HG03521 (cell line): ENCODE results near the gene PIGB.
"Not testable (repeated sequence)": the region's sequence is repeated elsewhere in the genome, so short reads cannot be mapped to it uniquely, and the experiment has no call there.

Experiments used
- ATAC-seq: cut with Tn5 transposase; IDR thresholded peaks from one replicate; pipeline ENCODE4 v1.9.1; 2021; ENCODE audit warnings: mild to moderate bottlenecking, moderate library complexity; ENCODE audit not compliant: unreplicated experiment

The PIGB gene

DNA sequence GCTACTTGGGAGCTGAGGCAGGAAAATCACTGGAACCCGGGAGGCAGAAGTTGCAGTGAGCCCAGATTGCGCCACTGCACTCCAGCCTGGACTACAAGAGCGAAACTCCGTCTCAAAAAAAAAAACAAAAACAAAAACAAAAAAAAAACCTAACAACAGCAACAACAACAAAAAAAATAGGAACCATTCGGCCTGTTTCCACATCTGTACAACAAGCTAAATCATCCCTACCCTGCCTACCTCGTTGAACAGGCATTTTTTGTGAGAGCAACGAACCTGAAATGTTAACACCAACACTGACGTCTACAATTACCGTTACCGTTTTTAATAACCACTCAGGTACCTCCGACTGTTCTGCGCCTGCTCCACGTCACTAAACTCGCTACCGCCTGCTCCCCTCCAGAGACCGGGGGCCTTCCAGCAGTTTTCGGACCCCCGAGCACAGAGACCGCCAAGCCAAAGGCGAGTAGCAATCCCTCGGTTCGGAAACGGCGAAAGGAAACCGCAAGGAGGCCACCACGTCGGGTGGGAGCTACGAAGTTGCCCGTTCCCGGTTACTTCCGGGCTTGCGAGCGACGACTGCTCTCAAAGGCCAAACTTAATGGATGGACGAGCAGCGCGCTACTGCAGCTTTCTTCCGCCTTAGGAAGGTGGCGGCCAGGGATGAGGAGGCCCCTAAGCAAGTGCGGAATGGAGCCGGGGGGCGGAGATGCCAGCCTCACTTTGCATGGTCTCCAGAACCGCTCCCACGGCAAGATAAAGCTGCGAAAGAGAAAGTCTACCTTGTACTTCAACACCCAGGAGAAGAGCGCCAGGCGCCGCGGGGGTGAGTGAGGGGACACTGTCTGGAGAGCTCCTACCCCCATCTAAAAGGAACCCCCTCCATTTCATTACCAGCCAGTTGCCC, at the start of gene PIGB, which contains the start of gene PIGBOS1:
PIGB (plus strand) TSS at position 635 of the 907 bp plus-strand sequence; CDS start at position 664, 29 bp downstream.
PIGBOS1 (minus strand) TSS at position 536 of the 907 bp plus-strand sequence. CDS start 1,331 bp downstream, outside the sequence.
- peak; percentile 88 for ATAC-seq

DNA sequence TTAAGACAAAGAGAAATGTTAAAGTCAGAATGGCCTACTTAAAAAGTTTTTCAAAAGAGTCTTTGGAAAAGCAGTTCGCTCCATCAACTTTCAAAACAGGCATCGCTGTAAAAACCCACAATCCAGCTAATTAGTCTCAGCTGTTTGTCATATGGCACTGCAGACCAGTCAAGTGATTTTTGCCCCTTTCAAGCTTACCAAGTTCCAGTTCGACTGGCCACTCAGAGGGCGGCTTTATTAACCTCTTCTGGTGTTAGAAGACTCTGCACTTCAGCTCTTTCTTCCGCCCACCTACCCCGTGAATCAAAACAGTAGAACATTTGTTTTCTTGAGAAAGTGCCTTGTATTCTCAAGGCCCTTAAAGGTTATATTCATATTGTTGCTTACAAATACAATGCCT, 48.7 kb upstream of the PIGB start:
- ATAC-seq, result no peak

DNA sequence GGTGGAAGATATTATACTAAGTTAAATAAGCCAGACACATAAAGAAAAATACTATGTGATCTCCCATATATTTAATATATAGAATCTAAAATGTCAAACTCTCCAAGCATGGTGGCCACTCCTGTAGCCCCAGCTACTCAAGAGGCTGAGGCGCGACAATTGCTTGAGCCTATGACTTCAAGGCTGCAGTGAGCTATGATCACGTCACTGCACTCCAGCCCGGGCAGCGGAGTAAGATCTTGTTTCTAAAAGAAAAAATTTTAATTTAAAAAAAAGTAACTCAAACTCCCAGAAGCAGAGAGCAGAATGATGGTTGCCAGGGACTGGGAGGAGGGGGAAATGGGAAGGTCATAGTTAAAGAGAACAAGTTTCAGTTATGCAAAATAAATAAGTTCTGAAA, 42.7 kb upstream of the PIGB start:
- ATAC-seq, result no peak

DNA sequence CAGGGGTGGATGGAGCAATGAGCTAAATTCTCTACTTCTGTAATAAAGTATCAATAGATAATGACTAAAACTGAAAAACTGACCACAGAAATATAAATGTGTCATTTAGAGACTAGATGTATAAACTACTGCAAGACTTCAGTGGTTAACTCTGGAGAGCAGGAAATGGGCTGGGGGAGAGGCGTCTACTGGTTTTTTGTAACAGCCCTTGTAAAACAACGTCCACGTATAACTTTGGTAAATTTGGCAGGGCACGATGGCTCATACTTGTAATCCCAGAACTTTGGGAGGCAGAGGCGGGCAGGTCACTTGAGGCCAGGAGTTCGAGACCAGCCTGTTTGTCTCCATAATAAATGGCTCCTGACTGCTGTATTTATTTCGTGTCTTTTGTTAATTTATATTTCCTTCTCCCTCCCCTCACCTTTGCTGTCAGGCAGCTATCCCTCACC, 41.9 kb upstream of the PIGB start:
- peak; percentile 50 for ATAC-seq

DNA sequence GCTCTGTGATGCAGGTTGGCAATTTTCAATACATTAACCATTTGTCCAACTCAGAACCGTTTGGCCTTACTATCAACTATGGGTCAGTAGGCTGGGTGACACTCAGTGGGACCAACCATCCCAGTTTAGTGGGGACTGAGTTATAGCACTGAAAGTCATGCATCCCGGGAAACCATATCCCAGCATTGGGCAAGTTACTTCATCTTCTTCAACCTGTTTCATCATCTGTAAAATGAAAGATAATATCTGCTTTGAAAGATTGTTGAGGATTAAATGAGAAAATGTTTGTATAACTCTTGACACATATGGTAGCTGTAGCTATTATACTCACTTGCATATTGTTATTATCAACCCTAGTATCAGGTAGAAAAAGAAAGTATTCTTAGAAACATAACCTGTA, 41.3 kb upstream of the PIGB start:
- ATAC-seq, result no peak

DNA sequence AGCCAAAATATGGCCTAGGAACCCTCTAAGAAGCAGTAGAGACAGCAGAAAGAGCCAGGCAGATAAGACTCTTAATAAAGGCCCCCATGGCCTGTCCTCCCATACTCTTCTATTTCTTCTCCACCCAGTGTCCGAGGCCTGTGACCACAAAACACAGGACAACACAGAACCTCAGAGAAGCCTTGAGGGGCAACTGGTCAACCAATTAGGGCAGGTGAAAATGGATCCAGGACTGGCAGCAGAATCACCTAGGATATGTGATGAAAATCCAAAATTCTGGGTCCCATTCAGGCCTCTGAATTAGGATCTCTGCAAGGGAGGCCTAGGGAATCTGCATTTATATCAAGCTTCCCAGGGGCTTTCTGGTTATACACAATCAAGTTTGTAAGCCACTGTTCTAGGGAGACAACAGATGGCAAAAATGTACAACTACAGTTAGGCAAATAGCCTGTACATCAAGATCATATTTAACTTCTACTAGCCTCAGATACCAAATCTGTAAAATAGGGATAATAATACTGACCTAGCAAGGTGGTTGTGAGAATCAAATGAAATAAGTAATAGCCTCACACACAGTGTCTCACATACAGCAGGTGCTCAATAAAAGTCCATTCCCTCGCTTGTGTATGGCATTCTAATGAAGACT, 39.8 kb upstream of the PIGB start:
- no peak for ATAC-seq

DNA sequence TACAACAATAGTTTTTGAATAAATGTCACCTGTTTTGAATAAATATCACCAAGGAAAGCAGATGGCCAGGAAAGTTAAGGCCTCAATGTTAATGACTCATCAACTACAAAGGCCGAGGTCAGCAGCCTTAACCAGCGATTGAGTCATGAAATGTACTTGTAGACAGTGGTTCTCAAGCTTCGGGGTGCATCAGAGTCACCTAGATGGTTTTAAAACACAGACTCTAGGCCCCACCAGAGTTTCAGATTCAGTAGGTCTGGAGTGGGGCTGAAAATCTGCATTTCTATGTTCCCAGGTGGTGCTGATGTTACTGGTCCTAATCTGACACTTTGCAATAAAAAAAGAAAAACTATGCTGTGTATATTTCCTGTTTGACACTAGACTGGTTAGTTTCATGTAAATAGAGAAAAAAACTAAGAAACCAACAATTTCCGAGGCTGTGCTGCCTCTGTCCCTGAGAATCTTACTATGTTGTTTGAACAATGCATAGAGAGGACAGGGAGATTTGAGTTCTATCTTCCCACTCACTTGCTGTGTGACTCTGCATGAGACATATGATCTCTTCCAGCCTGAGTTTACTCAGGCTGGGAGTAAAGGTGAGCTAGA, 39.2 kb upstream of the PIGB start:
- peak; percentile 75 for ATAC-seq

DNA sequence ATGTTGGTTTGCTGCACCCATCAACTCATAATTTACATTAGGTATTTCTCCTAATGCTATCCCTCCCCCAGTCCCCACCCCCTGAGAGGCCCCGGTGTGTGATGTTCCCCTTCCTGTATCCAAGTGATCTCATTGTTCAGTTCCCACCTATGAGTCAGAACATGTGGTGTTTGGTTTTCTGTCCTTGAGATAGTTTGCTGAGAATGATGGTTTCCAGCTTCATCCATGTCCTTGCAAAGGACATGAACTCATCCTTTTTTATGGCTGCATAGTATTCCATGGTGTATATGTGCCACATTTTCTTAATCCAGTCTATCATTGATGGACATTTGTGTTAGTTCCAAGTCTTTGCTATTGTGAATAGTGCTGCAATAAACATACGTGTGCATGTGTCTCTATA, 38.4 kb upstream of the PIGB start:
- ATAC-seq, result not testable (repeated sequence)

DNA sequence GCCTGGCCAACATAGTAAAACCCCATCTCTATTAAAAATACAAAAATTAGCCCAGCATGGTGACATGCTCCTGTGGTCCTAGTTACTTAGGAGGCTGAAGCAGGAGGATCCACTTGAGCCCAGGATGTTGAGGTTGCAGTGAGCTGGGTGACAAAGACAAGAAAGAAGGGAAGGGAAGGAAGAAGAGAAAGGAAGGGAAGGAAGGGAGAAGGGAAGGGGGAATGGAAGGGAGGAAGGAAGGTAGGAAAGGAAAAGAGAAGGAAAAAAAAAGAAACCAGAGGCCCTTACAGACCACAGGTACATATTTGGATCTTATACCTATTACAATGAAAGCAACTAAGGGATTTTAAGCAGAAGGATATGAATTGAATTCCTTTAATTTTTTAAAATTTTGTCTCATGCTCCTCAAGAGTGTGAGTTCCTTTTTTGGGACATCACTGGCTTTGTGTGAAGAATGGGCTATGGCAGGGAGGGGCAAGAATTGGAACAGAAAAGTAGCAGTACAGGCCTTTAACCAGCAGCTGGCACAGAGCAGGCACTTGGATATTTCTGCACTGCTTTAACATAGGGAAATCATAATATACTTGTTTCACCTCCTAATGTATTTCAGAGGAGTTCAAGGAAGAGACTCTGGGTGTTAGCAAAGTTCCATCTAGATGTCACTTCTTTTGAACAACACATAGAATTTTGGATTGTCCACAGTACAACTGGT, 37.3 kb upstream of the PIGB start:
- ATAC-seq, result no peak

DNA sequence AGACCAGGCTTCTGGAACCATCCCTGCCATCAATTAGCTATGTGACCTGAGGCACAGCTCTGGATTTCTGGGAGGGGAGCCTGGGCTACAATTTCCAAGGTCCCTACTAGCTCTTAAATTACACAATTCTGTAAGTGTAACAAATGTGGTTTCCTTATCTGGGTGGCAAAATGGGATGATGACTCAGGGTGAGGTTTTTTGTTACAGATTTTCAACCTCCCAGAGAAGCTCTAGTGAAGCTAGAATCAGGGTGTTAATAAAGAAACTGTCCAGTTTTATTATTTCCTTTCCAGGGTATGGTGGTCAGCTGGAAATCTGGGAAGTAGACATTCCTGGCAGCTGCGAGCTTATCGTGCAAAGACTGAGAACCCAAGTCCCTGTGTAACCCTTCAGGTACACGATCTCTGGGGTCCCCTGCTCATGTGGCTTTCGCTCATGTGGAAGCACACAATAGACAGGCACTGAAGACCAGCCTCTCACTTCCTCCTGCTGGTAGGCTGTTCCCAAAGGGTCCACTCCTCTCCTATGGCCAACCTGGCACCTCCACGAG, 36.7 kb upstream of the PIGB start:
- ATAC-seq, result no peak

DNA sequence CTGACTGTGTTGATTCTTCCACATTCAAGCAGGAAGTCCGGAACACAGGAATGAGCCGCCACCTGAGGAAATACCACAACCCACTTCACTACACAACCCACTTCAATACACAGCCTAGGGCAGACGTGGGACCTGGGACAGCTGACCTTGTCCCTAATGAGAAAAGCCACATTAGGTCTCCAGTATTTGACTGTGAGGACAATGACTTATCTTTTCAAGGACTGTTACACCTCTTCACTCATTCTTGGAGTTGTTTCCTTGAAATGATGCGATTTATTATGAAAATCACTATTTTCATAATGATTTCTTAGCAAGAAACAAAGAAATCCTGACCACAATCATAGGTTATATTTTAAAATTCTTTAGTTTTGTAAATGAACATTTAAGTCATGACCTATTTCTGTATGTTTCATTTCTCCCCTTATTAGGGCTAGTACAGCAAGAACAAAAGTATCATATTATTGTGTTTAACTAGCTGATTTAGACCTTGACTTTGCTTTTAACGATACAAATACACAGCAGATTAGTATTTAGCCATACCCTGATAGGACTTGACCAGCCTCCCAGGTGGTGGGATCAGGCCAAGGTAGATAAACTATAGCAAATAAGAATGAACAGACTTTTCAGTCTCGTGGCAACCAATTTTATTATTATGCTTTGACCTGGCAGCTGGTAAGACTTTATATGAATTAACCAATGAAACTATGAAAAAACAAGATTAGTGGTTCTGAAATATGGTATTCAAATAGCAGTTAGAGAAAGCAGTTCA, 35.5 kb upstream of the PIGB start:
- ATAC-seq, result no peak

DNA sequence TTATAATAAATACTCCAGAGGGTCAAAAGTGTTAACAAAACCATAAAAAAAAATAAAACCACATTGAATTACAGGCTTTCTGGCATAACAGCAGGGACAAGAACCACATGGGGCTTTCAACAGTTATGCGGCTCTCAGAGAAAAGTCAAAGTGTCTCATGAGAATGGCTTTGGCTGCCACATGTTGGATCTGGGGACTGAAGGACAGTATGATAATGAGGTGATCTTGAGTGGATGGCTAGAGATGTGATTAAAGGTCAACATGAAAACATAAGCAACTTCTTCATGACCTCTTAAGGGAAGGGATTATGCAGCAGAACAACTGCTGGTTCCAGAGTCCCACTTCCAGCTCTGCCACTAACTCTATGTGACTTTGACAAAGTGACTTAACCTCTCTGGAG, 34.6 kb upstream of the PIGB start:
- no peak for ATAC-seq

DNA sequence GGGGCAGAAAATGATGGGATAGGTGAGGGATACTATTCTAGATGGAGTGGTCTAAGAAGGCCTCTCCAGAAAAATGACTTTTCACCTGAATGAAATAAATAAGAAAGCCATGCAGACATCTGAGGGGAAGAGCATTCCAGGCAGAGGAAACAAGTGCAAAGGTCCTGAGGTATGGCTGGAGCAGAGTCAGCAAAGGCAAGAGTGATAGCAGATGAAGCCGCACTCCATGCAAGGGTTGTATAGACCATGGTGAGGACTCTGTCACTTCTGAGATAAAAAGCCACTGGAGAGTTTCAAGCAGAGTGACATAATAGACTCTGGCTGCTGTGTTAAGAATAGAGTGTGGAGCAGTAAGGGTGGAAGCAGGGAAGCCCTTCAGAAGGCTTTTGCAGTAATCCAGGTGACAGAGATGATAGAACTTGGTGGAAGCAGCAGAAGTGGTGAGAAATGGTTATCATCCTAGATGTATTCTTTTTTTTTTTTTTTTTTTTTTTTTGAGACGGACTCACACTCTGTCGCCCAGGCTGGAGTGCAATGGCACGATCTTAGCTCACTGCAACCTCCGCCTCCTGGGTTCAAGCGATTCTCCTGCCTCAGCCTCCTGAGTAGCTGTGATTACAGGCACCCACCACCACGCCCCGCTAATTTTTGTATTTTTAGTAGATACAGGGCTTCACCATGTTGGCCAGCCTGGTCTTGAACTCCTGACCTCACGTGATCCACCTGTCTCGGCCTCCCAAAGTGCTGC, 32.4 kb upstream of the PIGB start:
- ATAC-seq, result not testable (repeated sequence)

DNA sequence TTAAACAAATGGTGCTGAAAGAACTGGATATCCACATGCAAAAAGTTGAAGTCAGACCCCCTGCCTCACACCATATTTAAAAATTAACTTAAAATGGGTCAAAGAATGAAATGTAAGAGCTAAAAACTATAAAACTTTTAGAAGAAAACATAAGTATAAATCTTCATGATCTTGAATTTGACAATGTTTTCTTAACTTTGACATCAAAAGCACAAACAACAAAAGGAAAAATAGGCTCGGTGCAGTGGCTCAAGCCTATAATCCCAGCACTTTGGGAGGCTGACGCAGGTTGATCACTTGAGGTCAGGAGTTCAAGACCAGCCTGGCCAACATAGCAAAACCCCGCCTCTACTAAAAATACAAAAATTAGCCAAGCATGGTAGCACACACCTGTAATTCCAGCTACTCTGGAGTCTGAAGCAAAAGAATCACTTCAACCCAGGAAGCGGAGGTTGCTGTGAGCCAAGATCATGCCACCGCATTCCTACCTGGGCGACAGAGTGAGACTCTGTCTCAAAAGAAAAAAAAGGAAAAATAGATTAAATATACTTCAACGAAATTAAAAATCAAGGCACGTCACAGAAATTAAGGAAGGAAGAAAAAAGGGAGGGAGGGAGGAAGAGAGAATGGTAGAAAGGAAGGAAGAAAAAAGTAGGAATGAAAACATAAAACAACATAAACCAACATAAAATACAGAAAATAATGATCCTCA, 30.9 kb upstream of the PIGB start:
- no peak for ATAC-seq

DNA sequence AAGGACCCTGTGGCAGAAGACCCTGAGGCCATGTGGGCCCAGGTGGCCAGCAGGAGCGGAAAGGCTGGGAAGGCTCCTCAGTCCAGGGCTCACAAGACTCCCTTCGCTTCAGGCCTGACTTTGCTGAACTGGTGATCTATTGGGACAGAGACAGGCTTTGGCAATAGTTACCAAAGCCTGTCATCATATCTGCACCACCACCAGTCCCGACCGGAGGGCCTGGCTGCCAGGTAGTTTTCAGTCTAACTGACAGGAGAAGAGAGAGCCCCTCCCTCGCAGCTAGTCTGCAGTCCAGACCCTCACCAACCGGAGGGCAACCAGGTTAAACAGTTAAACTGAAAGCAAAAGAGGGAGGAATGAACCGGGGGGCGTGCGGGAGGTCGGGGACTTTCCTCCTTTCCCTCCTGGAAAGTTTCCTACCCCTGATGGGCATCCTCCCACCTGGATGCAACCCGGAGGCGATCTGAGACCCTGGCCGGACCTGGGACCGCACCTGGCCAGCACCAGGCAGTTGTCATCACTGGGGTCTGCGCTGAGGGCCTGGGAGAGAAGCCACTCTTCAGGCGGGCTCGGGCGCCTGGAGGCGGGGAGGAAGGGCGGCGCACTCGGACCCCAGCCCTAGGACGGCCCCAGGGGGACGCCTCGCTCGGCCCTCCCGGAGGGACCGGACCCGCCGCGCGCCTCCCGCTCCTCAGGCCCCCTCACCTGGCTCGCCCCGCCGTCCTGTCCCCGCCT, 29.8 kb upstream of the PIGB start:
- ATAC-seq, result peak; percentile 27

DNA sequence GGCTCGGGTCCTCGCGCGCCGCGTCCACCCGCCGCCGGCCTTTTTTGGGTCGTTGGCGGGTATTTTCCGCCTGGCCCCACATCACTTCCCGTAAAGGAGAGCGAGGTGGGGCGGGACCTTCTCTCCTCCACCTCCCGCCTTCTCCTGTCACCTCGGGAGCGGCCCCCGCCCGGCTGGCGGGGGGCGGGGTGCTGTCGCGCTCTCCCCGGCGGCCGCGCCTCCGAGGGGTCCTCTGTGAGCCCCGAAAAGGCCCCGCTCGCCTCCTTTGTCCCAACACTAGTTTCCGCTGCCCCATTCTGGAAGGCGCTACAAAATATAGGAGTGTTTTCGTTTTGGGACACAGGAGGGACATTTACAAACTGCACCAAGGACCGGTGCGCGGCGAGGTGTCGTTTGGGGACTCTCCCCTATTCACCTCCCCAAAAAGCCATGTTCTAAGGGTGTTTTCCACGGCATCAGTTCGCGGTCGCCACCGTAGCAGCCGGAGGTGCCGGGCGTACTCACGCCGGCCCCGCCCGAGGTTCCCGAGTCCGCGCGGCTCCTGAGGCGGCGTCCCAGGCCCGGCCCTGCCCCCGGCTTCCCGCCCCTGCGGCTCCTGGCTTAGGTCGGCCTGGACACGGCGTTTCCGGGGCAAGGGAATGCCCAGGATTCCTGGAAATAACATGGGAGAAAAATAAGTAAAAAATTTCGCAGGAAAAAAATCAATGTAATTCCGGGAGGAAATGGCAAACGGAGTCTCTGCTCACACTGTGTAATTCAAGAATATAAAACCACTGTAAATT, 29.1 kb upstream of the PIGB start, which contains the start of gene RAB27A:
RAB27A (minus strand) TSS at position 68 of the 782 bp plus-strand sequence. CDS start 54,879 bp downstream, outside the sequence.
- peak; percentile 59 for ATAC-seq

DNA sequence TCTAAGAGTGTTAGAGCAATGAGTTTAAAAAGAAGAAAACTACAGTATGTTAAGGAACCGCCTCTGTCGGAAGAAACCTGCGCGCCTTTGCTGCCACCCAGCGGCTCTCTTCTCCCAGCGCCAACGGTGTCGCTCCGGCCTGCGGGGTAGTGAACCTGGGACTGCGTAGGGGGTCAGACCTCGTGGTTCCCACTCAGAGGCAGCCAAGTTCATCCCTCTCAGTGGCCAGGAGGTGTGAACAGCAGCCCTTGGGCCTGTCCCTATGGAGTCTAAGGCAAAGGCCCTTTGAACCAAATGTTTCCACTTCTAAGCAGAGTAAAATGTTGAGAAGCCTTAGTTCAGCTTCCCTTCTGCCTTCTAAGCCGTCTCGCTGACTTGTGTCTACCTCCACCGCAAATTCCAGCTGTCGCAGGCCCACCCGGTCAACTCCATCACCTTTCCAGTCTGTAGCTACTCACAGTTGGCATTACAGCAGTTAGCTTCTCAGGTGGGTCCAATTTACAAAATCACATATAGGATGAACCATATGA, 28.4 kb upstream of the PIGB start:
- ATAC-seq, result peak; percentile 68
